ENCODE measurements around the gene ALG1. TPM values are rescaled to one million over a fixed set of nuclear protein-coding genes. Genes with fewer than 3 reads are reported as not detected.
"Not testable (repeated sequence)": the region's sequence is repeated elsewhere in the genome, so short reads cannot be mapped to it uniquely, and the experiment has no call there.

The ALG1 gene
- total RNA-seq, 1 experiment from 2014 or later, result 22.2 TPM

GRCh38 chr16:5089911-5090555 is 18.4 kb downstream of the ALG1 start:
- H3K27ac ChIP-seq; DNase-seq (ENCODE audit: low read depth in 1 of 2, low spot score in 2 of 2); H3K4me3 ChIP-seq; H3K27me3 ChIP-seq (replicated peaks); H3K36me3 ChIP-seq; H3K9me3 ChIP-seq (replicated peaks); H3K4me1 ChIP-seq (replicated peaks): not testable (repeated sequence)

GRCh38 chr16:5090592-5090991 is 18.9 kb downstream of the ALG1 start:
- H3K4me3 ChIP-seq; H3K4me1 ChIP-seq (replicated peaks); H3K9me3 ChIP-seq (replicated peaks); H3K27me3 ChIP-seq (replicated peaks); H3K36me3 ChIP-seq; DNase-seq (ENCODE audit: low read depth in 1 of 2, low spot score in 2 of 2); H3K27ac ChIP-seq: not testable (repeated sequence)

- not testable (repeated sequence) for H3K27me3 ChIP-seq (replicated peaks); DNase-seq (ENCODE audit: low read depth in 1 of 2, low spot score in 2 of 2); H3K9me3 ChIP-seq (replicated peaks); H3K27ac ChIP-seq; H3K4me3 ChIP-seq; H3K36me3 ChIP-seq; H3K4me1 ChIP-seq (replicated peaks)
These were observed 21.4 kb downstream of the ALG1 start for GRCh38 chr16:5093081-5093480.

- not testable (repeated sequence) for H3K27ac ChIP-seq; H3K36me3 ChIP-seq; H3K9me3 ChIP-seq (replicated peaks); DNase-seq (ENCODE audit: low read depth in 1 of 2, low spot score in 2 of 2); H3K4me3 ChIP-seq; H3K4me1 ChIP-seq (replicated peaks); H3K27me3 ChIP-seq (replicated peaks)
These were observed 22.1 kb downstream of the ALG1 start for GRCh38 chr16:5093746-5094145.

- H3K27ac ChIP-seq; H3K4me1 ChIP-seq (replicated peaks); DNase-seq (ENCODE audit: low read depth in 1 of 2, low spot score in 2 of 2); H3K4me3 ChIP-seq; H3K36me3 ChIP-seq; H3K9me3 ChIP-seq (replicated peaks); H3K27me3 ChIP-seq (replicated peaks): not testable (repeated sequence)
These were observed 23.6 kb downstream of the ALG1 start for GRCh38 chr16:5095145-5095830.

- not testable (repeated sequence) for H3K36me3 ChIP-seq; H3K27ac ChIP-seq; H3K4me1 ChIP-seq (replicated peaks); H3K9me3 ChIP-seq (replicated peaks); H3K4me3 ChIP-seq; H3K27me3 ChIP-seq (replicated peaks); DNase-seq (ENCODE audit: low read depth in 1 of 2, low spot score in 2 of 2)
These were observed 24.9 kb downstream of the ALG1 start for GRCh38 chr16:5096437-5097060.

- H3K36me3 ChIP-seq; H3K27me3 ChIP-seq (replicated peaks); H3K4me1 ChIP-seq (replicated peaks); H3K9me3 ChIP-seq (replicated peaks): not testable (repeated sequence)
- peak overlapping the region; percentile 12; the same call in 1 of the 2 replicates for H3K27ac ChIP-seq
- peak in 1 of 2 experiments; percentile 28 for DNase-seq (ENCODE audit: low read depth in 1 of 2, low spot score in 2 of 2)
- peak overlapping the region; percentile 50 for H3K4me3 ChIP-seq
These were observed 25.4 kb downstream of the ALG1 start for GRCh38 chr16:5097061-5097469.

GRCh38 chr16:5097470-5098220 is 26.0 kb downstream of the ALG1 start, which contains the start of gene EEF2KMT:
Gene EEF2KMT (minus strand): TSS chr16:5097795. CDS start chr16:5097739, 56 bp downstream.
- peak within 1 kb of the TSS; percentile 12; the same call in 1 of the 2 replicates for H3K27ac ChIP-seq
- H3K4me3 ChIP-seq, result peak within 1 kb of the TSS; percentile 50
- not testable (repeated sequence) for H3K9me3 ChIP-seq (replicated peaks); H3K4me1 ChIP-seq (replicated peaks); H3K36me3 ChIP-seq; H3K27me3 ChIP-seq (replicated peaks)
- peak; percentile 98 to 100 for DNase-seq (ENCODE audit: low read depth in 1 of 2, low spot score in 2 of 2)

GRCh38 chr16:5098221-5099159 is 26.8 kb downstream of the ALG1 start:
- not testable (repeated sequence) for H3K27ac ChIP-seq; H3K4me1 ChIP-seq (replicated peaks); H3K27me3 ChIP-seq (replicated peaks); H3K36me3 ChIP-seq; H3K9me3 ChIP-seq (replicated peaks)
- DNase-seq (ENCODE audit: low read depth in 1 of 2, low spot score in 2 of 2), result peak; percentile 47 to 62
- H3K4me3 ChIP-seq, result peak overlapping the region; percentile 50

GRCh38 chr16:5099174-5099573 is 27.5 kb downstream of the ALG1 start:
- not testable (repeated sequence) for H3K27ac ChIP-seq; H3K9me3 ChIP-seq (replicated peaks); H3K36me3 ChIP-seq; H3K4me3 ChIP-seq; H3K27me3 ChIP-seq (replicated peaks); DNase-seq (ENCODE audit: low read depth in 1 of 2, low spot score in 2 of 2); H3K4me1 ChIP-seq (replicated peaks)

- not testable (repeated sequence) for H3K27me3 ChIP-seq (replicated peaks); H3K4me1 ChIP-seq (replicated peaks); DNase-seq (ENCODE audit: low read depth in 1 of 2, low spot score in 2 of 2); H3K36me3 ChIP-seq; H3K4me3 ChIP-seq; H3K27ac ChIP-seq; H3K9me3 ChIP-seq (replicated peaks)
These were observed 31.8 kb downstream of the ALG1 start for GRCh38 chr16:5103296-5104032.

- H3K27ac ChIP-seq; H3K27me3 ChIP-seq (replicated peaks); H3K4me3 ChIP-seq; H3K9me3 ChIP-seq (replicated peaks); H3K36me3 ChIP-seq; H3K4me1 ChIP-seq (replicated peaks); DNase-seq (ENCODE audit: low read depth in 1 of 2, low spot score in 2 of 2): not testable (repeated sequence)
These were observed 33.4 kb downstream of the ALG1 start for GRCh38 chr16:5105039-5105438.
